Tongue (tissue), 2 donors: ENCODE measurements around the gene SLC12A6. TPM values are rescaled to one million over a fixed set of nuclear protein-coding genes. Genes with fewer than 3 reads are reported as not detected.
A peak's percentile ranks its signal among the peaks of the same experiment; 100 is the strongest.
"Not testable (repeated sequence)": the region's sequence is repeated elsewhere in the genome, so short reads cannot be mapped to it uniquely, and the experiment has no call there.

Experiments
- DNase-seq: peaks from one replicate; pipeline ENCODE4 v3.0.0-alpha.2; 2015
- total RNA-seq: library from RNA; depleted of rRNA; stranded (reverse); fragments of >200 nt; gene quantifications from one replicate; pipeline ENCODE4 v1.2.3, GENCODE V29; 2014

SLC12A6 gene
- total RNA-seq, 1 donor from 2014 or later = 28.1 TPM

- no peak for DNase-seq
These were observed 20.1 kb upstream of the SLC12A6 start for GRCh38 chr15:34357653-34358052.

- DNase-seq = no peak
These were observed 17.7 kb upstream of the SLC12A6 start for GRCh38 chr15:34355241-34355640.

DNA sequence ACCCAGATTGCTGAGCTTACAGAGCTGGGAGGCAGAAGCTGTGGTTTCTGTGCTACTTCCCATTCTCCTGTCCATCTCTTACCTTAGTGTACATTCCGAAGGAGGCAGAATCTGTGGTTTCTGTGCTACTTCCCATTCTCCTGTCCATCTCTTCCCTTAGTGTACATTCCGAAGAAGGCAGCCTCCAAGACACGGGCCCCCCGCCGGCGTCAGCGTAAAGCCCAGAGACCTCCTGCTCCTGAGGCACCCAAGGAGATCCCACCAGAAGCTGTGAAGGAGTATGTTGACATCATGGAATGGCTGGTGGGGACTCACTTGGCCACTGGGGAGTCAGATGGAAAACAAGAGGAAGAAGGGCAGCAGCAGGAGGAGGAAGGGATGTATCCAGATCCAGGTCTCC is 16.7 kb upstream of the SLC12A6 start:
- DNase-seq = no peak

DNA sequence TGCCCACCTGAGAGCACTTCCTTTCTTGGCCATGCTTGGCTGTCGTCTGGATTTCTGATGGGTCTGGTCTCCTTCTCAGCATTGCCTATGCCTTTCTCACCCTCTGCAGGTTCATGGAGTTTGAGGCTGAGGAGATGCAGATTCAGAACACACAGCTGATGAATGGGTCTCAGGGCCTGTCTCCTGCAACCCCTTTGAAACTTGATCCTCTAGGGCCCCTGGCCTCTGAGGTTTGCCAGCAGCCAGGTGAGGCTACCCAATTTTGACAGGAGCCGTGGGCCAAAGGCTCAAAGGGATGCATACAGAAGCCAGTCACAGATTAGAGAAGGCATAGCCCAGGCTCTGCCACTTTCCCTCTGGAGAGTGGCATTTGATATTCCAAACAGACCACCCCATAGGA is 16.0 kb upstream of the SLC12A6 start:
- no peak for DNase-seq

- not testable (repeated sequence) for DNase-seq
These were observed 15.4 kb upstream of the SLC12A6 start for GRCh38 chr15:34352996-34353395.

- no peak for DNase-seq
These were observed 12.2 kb upstream of the SLC12A6 start for GRCh38 chr15:34349769-34350168.

GRCh38 chr15:34348735-34349300 is 11.2 kb upstream of the SLC12A6 start:
- no peak for DNase-seq

DNA sequence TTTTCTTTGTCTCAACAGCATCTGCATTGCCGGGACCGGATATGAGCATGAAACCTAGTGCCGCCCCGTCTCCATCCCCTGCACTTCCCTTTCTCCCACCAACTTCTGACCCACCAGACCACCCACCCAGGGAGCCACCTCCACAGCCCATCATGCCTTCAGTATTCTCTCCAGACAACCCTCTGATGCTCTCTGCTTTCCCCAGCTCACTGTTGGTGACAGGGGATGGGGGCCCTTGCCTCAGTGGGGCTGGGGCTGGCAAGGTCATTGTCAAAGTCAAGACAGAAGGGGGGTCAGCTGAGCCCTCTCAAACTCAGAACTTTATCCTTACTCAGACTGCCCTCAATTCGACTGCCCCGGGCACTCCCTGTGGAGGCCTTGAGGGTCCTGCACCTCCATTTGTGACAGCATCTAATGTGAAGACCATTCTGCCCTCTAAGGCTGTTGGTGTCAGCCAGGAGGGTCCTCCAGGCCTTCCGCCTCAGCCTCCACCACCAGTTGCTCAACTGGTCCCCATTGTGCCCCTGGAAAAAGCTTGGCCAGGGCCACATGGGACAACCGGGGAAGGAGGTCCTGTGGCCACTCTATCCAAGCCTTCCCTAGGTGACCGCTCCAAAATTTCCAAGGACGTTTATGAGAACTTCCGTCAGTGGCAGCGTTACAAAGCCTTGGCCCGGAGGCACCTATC is 10.5 kb upstream of the SLC12A6 start:
- no peak for DNase-seq

- DNase-seq = peak; percentile 96
These were observed 5.4 kb upstream of the SLC12A6 start, which contains the start of the genes NOP10 and NUTM1 for GRCh38 chr15:34342737-34343575. TSS of gene NOP10 (minus strand) at chr15:34343136. CDS start at chr15:34343073, 63 bp downstream. TSS of gene NUTM1 (plus strand) at chr15:34343315. CDS start at chr15:34343697, 382 bp downstream.

- DNase-seq = not testable (repeated sequence)
These were observed 4.7 kb upstream of the SLC12A6 start for GRCh38 chr15:34342213-34342736.

DNA sequence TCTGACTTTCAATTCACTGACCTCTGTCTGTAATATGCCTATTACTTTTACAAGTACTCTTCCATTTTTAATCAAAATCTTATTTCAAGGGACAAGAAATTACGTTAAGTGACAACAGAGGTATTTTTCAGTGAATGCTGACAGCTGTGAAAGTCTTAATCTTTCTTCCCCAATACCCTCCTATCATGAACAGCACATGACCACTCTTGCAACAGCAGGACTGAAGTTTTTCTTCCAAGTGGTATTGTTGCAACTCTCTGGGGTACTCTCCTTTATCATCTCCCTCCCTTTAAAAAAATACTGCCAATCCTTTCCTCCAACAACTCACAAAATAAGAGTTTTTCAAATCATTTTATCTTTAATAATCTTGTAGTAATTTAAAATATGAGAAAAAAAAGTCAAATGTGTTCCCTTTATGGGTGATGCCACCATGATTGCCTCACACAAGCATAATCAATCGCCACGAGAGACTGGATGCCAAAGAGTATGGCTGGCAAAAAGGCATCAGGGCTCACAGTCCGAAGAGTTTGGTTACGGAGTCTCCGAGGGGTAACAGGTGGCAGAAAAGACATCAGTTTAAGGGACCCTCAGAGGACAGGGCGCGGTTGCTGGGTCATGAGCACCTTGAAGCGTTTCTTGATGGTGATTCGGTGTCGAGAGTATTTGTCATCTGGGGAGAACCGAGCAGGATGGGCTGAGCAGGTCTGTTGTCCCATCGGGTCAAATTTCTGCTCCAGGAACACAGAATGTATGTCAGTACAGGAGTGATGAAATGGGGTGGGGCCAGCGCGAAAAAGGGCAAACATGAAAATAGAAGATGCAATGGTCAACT is 4.0 kb upstream of the SLC12A6 start:
- DNase-seq = no peak

DNA sequence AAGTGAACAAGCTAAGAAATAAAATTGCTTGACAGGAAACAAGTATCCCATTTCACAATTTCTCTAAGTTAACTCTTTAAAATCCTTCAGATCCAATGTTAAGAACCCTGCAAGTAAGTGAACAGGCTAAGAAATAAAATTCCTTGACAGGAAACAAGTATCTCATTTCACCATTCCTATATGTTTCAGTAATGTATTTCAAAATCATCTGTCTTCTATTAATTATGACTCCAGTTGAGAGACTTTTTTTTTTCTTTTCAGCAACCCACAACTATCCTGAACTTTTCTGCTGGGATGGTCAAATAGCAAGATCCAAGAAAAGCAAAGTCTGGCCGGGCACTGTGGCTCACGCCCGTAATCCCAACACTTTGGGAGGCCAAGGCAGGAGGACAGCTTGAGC is 2.4 kb upstream of the SLC12A6 start:
- DNase-seq = no peak

DNA sequence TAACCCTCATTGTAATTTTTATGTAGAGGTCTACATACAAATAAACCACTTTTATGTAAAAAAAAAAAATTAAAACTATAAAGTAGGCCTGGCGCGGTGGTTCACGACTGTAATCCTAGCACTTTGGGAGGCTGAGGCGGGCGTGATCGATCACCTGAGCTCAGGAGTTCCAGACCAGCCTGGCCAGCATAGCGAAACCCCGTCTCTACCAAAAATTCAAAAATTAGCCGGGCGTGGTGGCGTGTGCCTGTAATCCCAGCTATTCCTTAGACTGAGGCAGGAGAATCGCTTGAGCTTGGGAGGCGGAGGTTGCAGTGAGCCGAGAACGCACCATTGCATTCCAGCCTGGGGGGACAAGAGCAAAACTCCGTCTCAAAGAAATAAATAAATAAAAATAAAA is 766 bp upstream of the SLC12A6 start:
- no peak for DNase-seq

DNA sequence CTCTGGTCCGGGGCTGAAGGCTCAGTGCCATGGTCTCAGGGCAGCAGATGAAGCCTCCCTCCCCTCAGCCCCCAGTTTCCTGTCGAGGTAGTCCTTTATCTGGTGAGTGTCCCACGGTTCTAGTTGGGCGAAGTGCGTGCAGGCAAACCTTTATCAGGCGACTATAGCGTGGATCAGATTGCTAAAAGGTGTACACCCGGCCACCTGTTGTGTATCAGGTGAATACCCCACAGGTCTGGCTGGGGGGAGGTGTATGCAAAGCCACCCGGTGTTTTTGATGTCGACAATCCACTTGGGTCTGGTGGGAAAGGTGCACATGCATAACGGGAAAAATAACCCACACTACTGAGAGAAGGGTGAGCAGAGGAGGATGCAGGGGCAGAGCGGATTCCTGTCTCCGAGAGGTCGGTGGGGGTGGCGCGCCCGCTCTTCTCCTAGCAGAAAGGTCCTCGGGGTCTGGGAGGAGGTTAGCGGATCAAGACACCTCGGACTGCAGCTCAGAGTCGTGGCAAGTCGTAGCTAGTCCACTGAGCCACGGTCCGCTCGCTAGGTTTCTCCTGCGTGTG is 507 bp downstream of the SLC12A6 start:
- no peak for DNase-seq

- no peak for DNase-seq
These were observed 1.2 kb downstream of the SLC12A6 start for GRCh38 chr15:34336231-34336990.

DNA sequence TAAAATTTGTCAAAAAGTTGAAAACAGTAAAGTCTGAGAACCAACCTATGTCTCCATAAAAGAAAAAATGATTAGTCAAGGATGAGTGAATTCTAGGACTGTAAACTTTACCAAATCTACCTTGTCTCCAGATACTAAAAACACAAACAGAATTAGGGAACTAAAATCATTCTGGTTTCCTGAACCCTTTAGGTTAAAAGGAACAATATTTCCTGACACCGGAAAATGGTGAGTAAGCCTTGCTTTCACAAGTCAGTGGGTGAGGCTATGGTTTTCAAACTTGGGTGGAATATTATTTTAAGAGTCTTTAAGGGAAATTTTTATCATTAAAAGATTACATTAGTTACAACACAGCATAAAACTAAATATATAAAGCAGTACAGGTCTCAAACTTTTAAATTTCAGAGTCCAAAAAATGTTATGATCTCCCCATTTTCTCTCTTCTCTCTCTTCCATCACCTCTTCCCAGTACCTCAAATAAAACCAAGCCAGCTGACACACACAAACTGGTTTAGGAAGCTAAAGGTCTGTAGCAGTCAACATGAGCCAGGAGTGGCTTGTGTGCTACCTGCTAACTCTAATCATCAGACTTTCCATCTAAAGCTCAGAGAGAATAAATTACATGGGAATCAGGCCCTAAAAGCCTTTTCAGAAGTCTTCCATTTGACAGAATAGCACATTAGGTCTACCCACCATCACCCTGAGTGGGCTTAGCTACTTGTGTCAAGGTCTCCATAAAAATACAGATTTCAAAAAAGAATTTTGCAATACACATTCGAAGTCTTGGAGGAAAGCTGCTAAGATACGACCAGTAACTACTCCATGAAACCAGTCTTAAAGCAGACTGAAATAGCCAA is 2.2 kb downstream of the SLC12A6 start:
- no peak for DNase-seq

- no peak for DNase-seq
These were observed 2.9 kb downstream of the SLC12A6 start for GRCh38 chr15:34334672-34335071.

DNA sequence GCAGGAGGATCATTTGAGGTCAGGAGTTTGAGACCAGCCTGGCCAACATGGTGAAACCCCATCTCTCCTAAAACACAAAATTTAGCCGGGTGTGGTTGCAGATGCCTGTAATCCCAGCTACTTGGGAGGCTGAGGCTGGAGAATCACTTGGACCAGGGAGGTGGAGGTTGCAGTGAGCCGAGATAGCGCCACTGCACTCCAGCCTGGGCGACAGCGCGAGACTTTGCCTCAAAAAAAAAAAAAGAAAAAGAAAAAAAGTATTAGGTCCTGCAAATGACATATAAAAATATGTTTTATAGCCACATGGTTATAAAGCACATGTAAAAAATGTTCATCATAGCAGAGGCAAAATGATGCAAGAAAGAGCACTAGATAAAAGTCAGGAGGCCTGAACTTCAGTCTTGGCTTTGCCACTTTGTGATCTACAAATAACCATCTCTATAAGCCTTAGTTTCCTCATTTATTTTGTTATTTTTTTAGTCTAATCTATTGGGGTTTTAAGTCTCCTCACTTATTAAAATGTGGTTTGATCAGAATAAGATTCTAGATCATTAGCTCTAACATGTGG is 4.9 kb downstream of the SLC12A6 start:
- DNase-seq = no peak

- DNase-seq = no peak
These were observed 5.8 kb downstream of the SLC12A6 start for GRCh38 chr15:34331809-34332208.
